SK-N-SH treated with all-trans-retinoic acid at 6 μM for 48 hours (cell line): ENCODE data around the gene EIF4G2.

Experiments used
- ATAC-seq: fragments of 200-7000 bp; cut with Tn5 transposase; 3 replicates; pipeline ENCODE4 v1.9.1; 2020; ENCODE audit warnings: mild to moderate bottlenecking, moderate library complexity
- ARNTL ChIP-seq: fragments of 450-650 bp; formaldehyde crosslinking; IDR thresholded peaks from 2 replicates; pipeline ENCODE4 v1.5.0; 2020; ENCODE audit warnings: low read depth, mild to moderate bottlenecking, moderate library complexity, borderline replicate concordance
- BACH2 ChIP-seq: fragments of 250-450 bp; sonication (Bioruptor Pico); IDR thresholded peaks from 2 replicates; pipeline ENCODE4 v1.9.0; 2021; ENCODE audit warnings: mild to moderate bottlenecking, borderline replicate concordance
- CSDC2 ChIP-seq: fragments of 250-450 bp; sonication (Bioruptor Pico); IDR thresholded peaks from 2 replicates; pipeline ENCODE4 v1.5.0; 2020; ENCODE audit warnings: mild to moderate bottlenecking, moderate library complexity
- ESRRG ChIP-seq: fragments of 250-450 bp; sonication (Bioruptor Pico); IDR thresholded peaks from 2 replicates; pipeline ENCODE4 v1.6.1; 2021; ENCODE audit warnings: mild to moderate bottlenecking
- GLIS3 ChIP-seq: fragments of 250-450 bp; sonication (Bioruptor Pico); IDR thresholded peaks from 2 replicates; pipeline ENCODE4 v1.5.0; 2020; ENCODE audit warnings: mild to moderate bottlenecking, moderate library complexity
- ISL1 ChIP-seq: fragments of 250-450 bp; sonication (Bioruptor Pico); IDR thresholded peaks from 2 replicates; pipeline ENCODE4 v2.1.2; 2022; ENCODE audit warnings: mild to moderate bottlenecking, moderate library complexity
- OSR1 ChIP-seq: fragments of 250-450 bp; sonication (Bioruptor Pico); IDR thresholded peaks from 2 replicates; pipeline ENCODE4 v1.8.0; 2022; ENCODE audit warnings: moderate library complexity, mild to moderate bottlenecking, inconsistent platforms
- PPARA ChIP-seq: fragments of 250-450 bp; sonication (Bioruptor Pico); IDR thresholded peaks from 2 replicates; pipeline ENCODE4 v1.5.0; 2020; ENCODE audit warnings: mild to moderate bottlenecking, borderline replicate concordance
- SNAI2 ChIP-seq: fragments of 250-450 bp; sonication (Bioruptor Pico); IDR thresholded peaks from 2 replicates; pipeline ENCODE4 v1.5.0; 2020; ENCODE audit warnings: mild to moderate bottlenecking, moderate library complexity
- TCF4 ChIP-seq: fragments of 250-450 bp; sonication (Bioruptor Pico); IDR thresholded peaks from 2 replicates; pipeline ENCODE4 v1.8.0; 2021; ENCODE audit warnings: mild to moderate bottlenecking, moderate library complexity, borderline replicate concordance
- TOX ChIP-seq: fragments of 250-450 bp; sonication (Bioruptor Pico); IDR thresholded peaks from 2 replicates; pipeline ENCODE4 v1.8.0; 2021; ENCODE audit warnings: mild to moderate bottlenecking, moderate library complexity, borderline replicate concordance
- ZC3H10 ChIP-seq: fragments of 250-450 bp; sonication (Bioruptor Pico); IDR thresholded peaks from 2 replicates; pipeline ENCODE4 v1.5.1; 2021; ENCODE audit warnings: mild to moderate bottlenecking, moderate library complexity
- ZFP3 ChIP-seq: fragments of 250-450 bp; sonication (Bioruptor Pico); IDR thresholded peaks from 2 replicates; pipeline ENCODE4 v1.5.0; 2020; ENCODE audit warnings: mild to moderate bottlenecking, moderate library complexity
- ZFP30 ChIP-seq: fragments of 450-650 bp; formaldehyde crosslinking; IDR thresholded peaks from 2 replicates; pipeline ENCODE4 v1.5.0; 2022; ENCODE audit warnings: mild to moderate bottlenecking, moderate library complexity
- ZNF565 ChIP-seq: fragments of 450-650 bp; formaldehyde crosslinking; conservative IDR thresholded peaks from 2 replicates; pipeline ENCODE4 v1.5.0; 2020; ENCODE audit warnings: low read depth, mild to moderate bottlenecking, moderate library complexity
- ZNF70 ChIP-seq: fragments of 450-650 bp; formaldehyde crosslinking; IDR thresholded peaks from 2 replicates; pipeline ENCODE4 v1.5.0; 2020; ENCODE audit warnings: mild to moderate bottlenecking, moderate library complexity
- ZNF8 ChIP-seq: fragments of 450-650 bp; formaldehyde crosslinking; IDR thresholded peaks from 2 replicates; pipeline ENCODE4 v1.5.0; 2020; ENCODE audit warnings: mild to moderate bottlenecking, moderate library complexity
- TF ChIP-seq, protein P1 (sequence below): fragments of 250-450 bp; sonication (Bioruptor Pico); IDR thresholded peaks from 2 replicates; pipeline ENCODE4 v1.5.1; 2020; ENCODE audit warnings: low read depth, mild to moderate bottlenecking, moderate library complexity
- TF ChIP-seq, protein P2 (sequence below): fragments of 250-450 bp; sonication (Bioruptor Pico); IDR thresholded peaks from 2 replicates; pipeline ENCODE4 v1.5.1; 2021; ENCODE audit warnings: mild to moderate bottlenecking, moderate library complexity
- TF ChIP-seq, protein P3 (sequence below): fragments of 250-450 bp; sonication (Bioruptor Pico); IDR thresholded peaks from 2 replicates; pipeline ENCODE4 v1.8.0; 2020; ENCODE audit warnings: mild to moderate bottlenecking, moderate library complexity, borderline replicate concordance
- TF ChIP-seq, protein P4 (sequence below): fragments of 250-450 bp; sonication (Bioruptor Pico); IDR thresholded peaks from 2 replicates; pipeline ENCODE4 v1.8.0; 2021; ENCODE audit warnings: low read depth, mild to moderate bottlenecking, moderate library complexity, borderline replicate concordance

EIF4G2 gene

DNA sequence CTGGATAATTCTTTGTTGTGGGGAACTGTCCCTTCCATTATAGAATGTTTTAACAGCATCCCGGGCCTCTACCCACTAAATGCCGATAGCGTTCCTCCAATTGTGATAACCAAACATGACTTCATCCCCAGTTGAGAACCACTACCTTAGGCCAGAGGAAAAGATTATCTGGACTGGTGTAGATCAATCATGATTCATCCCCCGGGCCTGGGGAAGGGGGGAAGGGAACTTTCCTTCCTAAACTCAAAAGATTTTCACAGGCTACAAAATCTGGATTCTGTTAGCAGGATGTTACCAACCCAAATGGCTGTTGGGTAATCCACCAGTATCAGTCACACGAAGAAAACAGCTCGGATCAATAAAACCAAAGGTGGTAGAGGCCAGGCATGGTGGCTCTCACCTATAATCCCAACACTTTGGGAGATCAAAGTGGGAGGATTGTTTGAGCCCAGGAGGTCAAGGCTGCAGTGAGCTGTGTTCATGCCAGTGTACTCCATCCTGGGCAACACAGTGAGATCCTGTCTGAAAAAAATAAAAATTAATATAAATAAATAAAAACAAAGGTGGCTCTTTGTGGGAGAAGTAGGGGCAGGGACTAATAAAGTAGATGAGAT is 47.5 kb downstream of the EIF4G2 start:
- ATAC-seq: no peak

DNA sequence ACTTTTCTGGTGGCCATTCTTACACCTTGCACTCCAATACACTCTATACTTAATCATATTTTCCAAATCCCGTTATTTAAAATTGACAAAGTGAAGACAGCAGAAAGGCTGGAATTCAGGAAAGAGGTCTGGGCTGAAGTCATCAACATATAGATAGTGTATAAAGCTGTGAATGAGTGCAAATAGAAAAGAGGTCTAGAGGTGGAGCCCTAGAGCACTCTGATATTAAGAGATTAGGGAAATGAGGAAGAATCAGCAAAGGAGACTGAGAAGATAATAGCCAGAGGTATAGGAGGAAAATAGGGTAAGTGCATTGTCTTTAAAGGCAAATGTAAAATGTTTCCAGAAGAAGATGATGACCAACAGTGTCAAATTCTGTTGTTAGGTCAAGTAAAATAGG is 49.8 kb downstream of the EIF4G2 start:
- peak; percentile 81 for ATAC-seq
- TF ChIP-seq GLIS3 (CRISPR knock-in tag) (no peak), ISL1 (no peak), SNAI2 (CRISPR knock-in tag) (no peak), ZFP3 (no peak), ESRRG (CRISPR knock-in tag) (no peak), ZFP30 (CRISPR knock-in tag) (no peak), BACH2 (CRISPR knock-in tag) (no peak), TCF4 (CRISPR knock-in tag) (no peak), ZC3H10 (no peak), ZNF565 (CRISPR knock-in tag) (no peak), PPARA (no peak)
- TF ChIP-seq, protein P1, sequence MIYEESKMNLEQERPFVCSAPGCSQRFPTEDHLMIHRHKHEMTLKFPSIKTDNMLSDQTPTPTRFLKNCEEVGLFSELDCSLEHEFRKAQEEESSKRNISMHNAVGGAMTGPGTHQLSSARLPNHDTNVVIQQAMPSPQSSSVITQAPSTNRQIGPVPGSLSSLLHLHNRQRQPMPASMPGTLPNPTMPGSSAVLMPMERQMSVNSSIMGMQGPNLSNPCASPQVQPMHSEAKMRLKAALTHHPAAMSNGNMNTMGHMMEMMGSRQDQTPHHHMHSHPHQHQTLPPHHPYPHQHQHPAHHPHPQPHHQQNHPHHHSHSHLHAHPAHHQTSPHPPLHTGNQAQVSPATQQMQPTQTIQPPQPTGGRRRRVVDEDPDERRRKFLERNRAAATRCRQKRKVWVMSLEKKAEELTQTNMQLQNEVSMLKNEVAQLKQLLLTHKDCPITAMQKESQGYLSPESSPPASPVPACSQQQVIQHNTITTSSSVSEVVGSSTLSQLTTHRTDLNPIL (CRISPR knock-in tag): no peak
- TF ChIP-seq, protein P2, sequence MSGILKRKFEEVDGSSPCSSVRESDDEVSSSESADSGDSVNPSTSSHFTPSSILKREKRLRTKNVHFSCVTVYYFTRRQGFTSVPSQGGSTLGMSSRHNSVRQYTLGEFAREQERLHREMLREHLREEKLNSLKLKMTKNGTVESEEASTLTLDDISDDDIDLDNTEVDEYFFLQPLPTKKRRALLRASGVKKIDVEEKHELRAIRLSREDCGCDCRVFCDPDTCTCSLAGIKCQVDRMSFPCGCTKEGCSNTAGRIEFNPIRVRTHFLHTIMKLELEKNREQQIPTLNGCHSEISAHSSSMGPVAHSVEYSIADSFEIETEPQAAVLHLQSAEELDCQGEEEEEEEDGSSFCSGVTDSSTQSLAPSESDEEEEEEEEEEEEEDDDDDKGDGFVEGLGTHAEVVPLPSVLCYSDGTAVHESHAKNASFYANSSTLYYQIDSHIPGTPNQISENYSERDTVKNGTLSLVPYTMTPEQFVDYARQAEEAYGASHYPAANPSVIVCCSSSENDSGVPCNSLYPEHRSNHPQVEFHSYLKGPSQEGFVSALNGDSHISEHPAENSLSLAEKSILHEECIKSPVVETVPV (CRISPR knock-in tag): no peak

More for the DNA sequence above, 47.5 kb downstream of the EIF4G2 start:
- TF ChIP-seq ZFP3: no peak
- no peak for TF ChIP-seq ARNTL
- no peak for TF ChIP-seq ZNF565 (CRISPR knock-in tag)
- TF ChIP-seq ESRRG (CRISPR knock-in tag): no peak
- no peak for TF ChIP-seq ZC3H10
- no peak for TF ChIP-seq PPARA
- TF ChIP-seq, protein P2 (CRISPR knock-in tag): no peak
- TF ChIP-seq, protein P3, sequence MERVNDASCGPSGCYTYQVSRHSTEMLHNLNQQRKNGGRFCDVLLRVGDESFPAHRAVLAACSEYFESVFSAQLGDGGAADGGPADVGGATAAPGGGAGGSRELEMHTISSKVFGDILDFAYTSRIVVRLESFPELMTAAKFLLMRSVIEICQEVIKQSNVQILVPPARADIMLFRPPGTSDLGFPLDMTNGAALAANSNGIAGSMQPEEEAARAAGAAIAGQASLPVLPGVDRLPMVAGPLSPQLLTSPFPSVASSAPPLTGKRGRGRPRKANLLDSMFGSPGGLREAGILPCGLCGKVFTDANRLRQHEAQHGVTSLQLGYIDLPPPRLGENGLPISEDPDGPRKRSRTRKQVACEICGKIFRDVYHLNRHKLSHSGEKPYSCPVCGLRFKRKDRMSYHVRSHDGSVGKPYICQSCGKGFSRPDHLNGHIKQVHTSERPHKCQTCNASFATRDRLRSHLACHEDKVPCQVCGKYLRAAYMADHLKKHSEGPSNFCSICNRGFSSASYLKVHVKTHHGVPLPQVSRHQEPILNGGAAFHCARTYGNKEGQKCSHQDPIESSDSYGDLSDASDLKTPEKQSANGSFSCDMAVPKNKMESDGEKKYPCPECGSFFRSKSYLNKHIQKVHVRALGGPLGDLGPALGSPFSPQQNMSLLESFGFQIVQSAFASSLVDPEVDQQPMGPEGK (CRISPR knock-in tag): no peak
- TF ChIP-seq TOX: no peak
- TF ChIP-seq, protein P4, sequence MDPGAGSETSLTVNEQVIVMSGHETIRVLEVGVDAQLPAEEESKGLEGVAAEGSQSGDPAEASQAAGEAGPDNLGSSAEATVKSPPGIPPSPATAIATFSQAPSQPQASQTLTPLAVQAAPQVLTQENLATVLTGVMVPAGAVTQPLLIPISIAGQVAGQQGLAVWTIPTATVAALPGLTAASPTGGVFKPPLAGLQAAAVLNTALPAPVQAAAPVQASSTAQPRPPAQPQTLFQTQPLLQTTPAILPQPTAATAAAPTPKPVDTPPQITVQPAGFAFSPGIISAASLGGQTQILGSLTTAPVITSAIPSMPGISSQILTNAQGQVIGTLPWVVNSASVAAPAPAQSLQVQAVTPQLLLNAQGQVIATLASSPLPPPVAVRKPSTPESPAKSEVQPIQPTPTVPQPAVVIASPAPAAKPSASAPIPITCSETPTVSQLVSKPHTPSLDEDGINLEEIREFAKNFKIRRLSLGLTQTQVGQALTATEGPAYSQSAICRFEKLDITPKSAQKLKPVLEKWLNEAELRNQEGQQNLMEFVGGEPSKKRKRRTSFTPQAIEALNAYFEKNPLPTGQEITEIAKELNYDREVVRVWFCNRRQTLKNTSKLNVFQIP: no peak
- no peak for TF ChIP-seq CSDC2
- TF ChIP-seq OSR1 (CRISPR knock-in tag): no peak
- TF ChIP-seq ZNF8 (CRISPR knock-in tag): no peak
- TF ChIP-seq ZNF70: no peak
- TF ChIP-seq ISL1: no peak
- TF ChIP-seq, all 23 proteins: peak for 0

DNA sequence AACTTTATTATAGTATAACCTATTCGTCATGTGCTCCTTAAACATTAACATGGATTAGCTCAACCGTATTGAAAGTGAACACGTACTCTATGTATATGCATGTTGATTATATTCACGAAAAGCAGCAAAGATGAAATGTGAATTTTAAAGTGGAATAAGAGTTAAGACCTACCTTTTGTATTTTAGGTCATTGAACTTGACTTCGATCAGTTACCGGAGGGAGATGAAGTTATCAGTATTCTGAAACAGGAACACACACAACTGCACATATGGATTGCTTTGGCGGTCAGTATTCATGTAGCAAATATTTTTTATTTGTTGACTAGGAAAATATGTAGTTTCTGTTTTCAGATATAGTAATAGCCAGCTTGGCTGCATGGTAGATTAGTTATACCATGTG is 56.2 kb downstream of the EIF4G2 start:
- TF ChIP-seq, protein P4: no peak
- TF ChIP-seq GLIS3 (CRISPR knock-in tag) (no peak), PPARA (no peak), BACH2 (CRISPR knock-in tag) (no peak), OSR1 (CRISPR knock-in tag) (no peak)
- TF ChIP-seq, protein P2 (CRISPR knock-in tag): no peak
- TF ChIP-seq, all 23 proteins: peak for 0
- ATAC-seq: no peak
